ENCODE data around the gene CRB2. TPM values are rescaled to one million over a fixed set of nuclear protein-coding genes. Genes with fewer than 3 reads are reported as not detected.

CRB2 gene
- total RNA-seq, 2 experiments from 2014 or later = 0.03 TPM; not detected in 1

DNA sequence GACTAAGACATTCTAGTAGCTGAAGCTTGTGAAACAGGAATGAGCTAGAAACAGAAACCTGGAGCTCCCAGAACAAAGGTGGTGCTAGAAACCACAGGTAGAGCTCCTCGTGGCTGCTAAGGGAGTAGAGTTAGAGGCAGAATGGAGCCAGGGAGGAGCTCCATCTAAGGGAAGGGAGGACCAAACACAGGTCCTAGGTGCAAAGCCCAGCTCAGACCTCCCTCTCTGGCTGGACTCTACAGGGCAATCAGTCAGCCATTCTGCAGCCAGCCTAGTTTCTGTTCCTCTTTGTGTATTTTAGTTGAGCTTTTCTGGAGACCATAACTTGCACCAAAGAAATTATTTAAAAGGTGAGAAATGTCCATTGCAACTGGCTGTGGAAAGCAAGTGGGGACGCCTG is 70.4 kb downstream of the CRB2 start:
- H3K4me3 Mint-ChIP-seq = no peak overlapping the region
- CTCF ChIA-PET = no interaction called here
- H3K27me3 Mint-ChIP-seq = no peaks in the 10 kb centered on the region
- POLR2A ChIA-PET = no interaction called here
- H3K9me3 Mint-ChIP-seq = no peaks in the 10 kb centered on the region
- H3K36me3 Mint-ChIP-seq (ENCODE audit: low read depth) = peaks cover 5% of the 10 kb centered on the region
- no peak overlapping the region for H3K27ac Mint-ChIP-seq
- no peak for DNase-seq
- H3K4me1 Mint-ChIP-seq = no peaks in the 10 kb centered on the region

Other genes starting within 250 kb of the CRB2 start
- gene STRBP, start 87.6 kb upstream of the CRB2 start, total RNA-seq = 10 to 100 TPM; 20.4 to 22.6 TPM